H1 (cell line): ENCODE measurements around the gene ATG16L2. TPM values are rescaled to one million over a fixed set of nuclear protein-coding genes. Genes with fewer than 3 reads are reported as not detected.
A peak's percentile ranks its signal among the peaks of the same experiment; 100 is the strongest.

Experiments
- CTCF ChIA-PET: fragments of 300-600 bp; sonication (Branson Sonifier 250); formaldehyde crosslinking; loops from one replicate; lab custom pipeline; 2021; ENCODE audit not compliant: partially characterized antibody; lab: Charles Lee
- POLR2A ChIA-PET: fragments of 300-600 bp; sonication (Branson Sonifier 250); formaldehyde crosslinking; loops from one replicate; lab custom pipeline; 2021; ENCODE audit warnings: inconsistent platforms; ENCODE audit not compliant: partially characterized antibody; lab: Charles Lee
- DNase-seq, 2 experiments: peaks; one replicate each; pipeline versions ENCODE4 v3.0.0 to v3.0.0-alpha.2; 2010 to 2022; ENCODE audit warnings: low spot score in 2 of 2, low read depth in 1 of 2, mixed read lengths in 1 of 2
- FAIRE-seq: peaks from 2 replicates; lab custom pipeline; 2011; peaks lifted over from hg19 to GRCh38; lab: Jason Lieb, UNC
- H2AFZ ChIP-seq: 2 replicates; pipeline ENCODE4 v1.8.1; 2012; ENCODE audit warnings: low read length, inconsistent platforms
- H2AK5ac ChIP-seq: 2 replicates; pipeline ENCODE4 v1.6.1; 2013; ENCODE audit warnings: low read depth, low read length
- H2BK120ac ChIP-seq: replicated peaks from 2 replicates; pipeline ENCODE3; 2013; ENCODE audit warnings: low read depth, low read length, inconsistent platforms
- H2BK12ac ChIP-seq: 2 replicates; pipeline ENCODE4 v1.6.1; 2013; ENCODE audit warnings: low read depth, low read length
- H2BK15ac ChIP-seq: 2 replicates; pipeline ENCODE4 v1.6.1; 2013; ENCODE audit warnings: low read length
- H2BK20ac ChIP-seq: 2 replicates; pipeline ENCODE4 v1.6.1; 2013; ENCODE audit warnings: low read length
- H2BK5ac ChIP-seq: 2 replicates; pipeline ENCODE4 v1.6.1; 2013; ENCODE audit warnings: low read depth, low read length
- H3K14ac ChIP-seq: 2 replicates; pipeline ENCODE4 v1.6.1; 2013; ENCODE audit warnings: inconsistent platforms; ENCODE audit not compliant: insufficient read length
- H3K18ac ChIP-seq: 2 replicates; pipeline ENCODE4 v1.6.1; 2013; ENCODE audit warnings: low read length; ENCODE audit errors: extremely low read depth
- H3K23ac ChIP-seq: 2 replicates; pipeline ENCODE4 v1.6.1; 2013; ENCODE audit warnings: inconsistent platforms; ENCODE audit not compliant: insufficient read length
- H3K23me2 ChIP-seq: 2 replicates; pipeline ENCODE4 v1.6.1; 2013; ENCODE audit warnings: low read depth, low read length
- H3K27ac ChIP-seq: 2 replicates; pipeline ENCODE4 v1.6.1; 2011; ENCODE audit warnings: low read depth, low read length, inconsistent platforms
- H3K27me3 ChIP-seq, 4 experiments: replicated peaks in 1 of 4; 1 replicate in 1 of 4; 2 replicates in 3 of 4; pipeline versions ENCODE4 v1.6.1 to v1.8.1; 2011 to 2013; ENCODE audit warnings: low read length in 3 of 4, mild to moderate bottlenecking in 3 of 4, inconsistent platforms in 2 of 4, mixed read lengths in 2 of 4, moderate library complexity in 1 of 4; ENCODE audit not compliant: control insufficient read depth in 3 of 4, insufficient read depth in 3 of 4; ENCODE audit errors: extremely low read depth in 1 of 4
- H3K36me3 ChIP-seq, 4 experiments: 2 replicates each; pipeline versions ENCODE4 v1.6.1 to v1.8.1; 2011 to 2013; ENCODE audit warnings: mild to moderate bottlenecking in 4 of 4, low read length in 3 of 4, moderate library complexity in 2 of 4, control low read depth in 1 of 4, inconsistent platforms in 1 of 4; ENCODE audit not compliant: insufficient read depth in 4 of 4, control insufficient read depth in 2 of 4
- H3K4ac ChIP-seq: replicated peaks from 2 replicates; pipeline ENCODE3; 2013; ENCODE audit warnings: low read length, low read depth, mixed read lengths, inconsistent platforms; ENCODE audit not compliant: insufficient read length
- H3K4me1 ChIP-seq, 4 experiments: replicated peaks in 1 of 4; 1 replicate in 1 of 4; 2 replicates in 3 of 4; pipeline versions ENCODE4 v1.6.1 to v1.8.1; 2011 to 2013; ENCODE audit warnings: low read length in 3 of 4, inconsistent platforms in 2 of 4, mixed read lengths in 1 of 4; ENCODE audit not compliant: insufficient read depth in 4 of 4, control insufficient read depth in 3 of 4
- H3K4me2 ChIP-seq, 2 experiments: 2 replicates each; pipeline versions ENCODE4 v1.6.1 to v1.8.1; 2011 to 2013; ENCODE audit warnings: low read depth in 2 of 2, low read length in 2 of 2, control low read depth in 1 of 2, inconsistent platforms in 1 of 2, mild to moderate bottlenecking in 1 of 2; ENCODE audit not compliant: insufficient read depth in 1 of 2
- H3K4me3 ChIP-seq, 4 experiments: fragments of 200-600, 300-600 bp in 1 of 4; sonication (generic), shearing (Covaris generic), sonication (Bioruptor Twin) in 1 of 4; 2 replicates each; pipeline versions ENCODE4 v1.5.1 to v1.8.1; 2011 to 2016; ENCODE audit warnings: low read length in 4 of 4, low read depth in 3 of 4, control low read depth in 2 of 4, inconsistent platforms in 2 of 4, mild to moderate bottlenecking in 2 of 4, mixed read lengths in 1 of 4, moderate library complexity in 1 of 4; ENCODE audit not compliant: insufficient read depth in 2 of 4; ENCODE audit errors: extremely low read depth in 1 of 4
- H3K56ac ChIP-seq: replicated peaks from 2 replicates; pipeline ENCODE3; 2013; ENCODE audit warnings: low read depth, mild to moderate bottlenecking, mixed read lengths, low read length, inconsistent platforms; ENCODE audit not compliant: insufficient read length
- H3K79me1 ChIP-seq: 2 replicates; pipeline ENCODE4 v1.6.1; 2013; ENCODE audit warnings: low read depth, low read length, control low read depth
- H3K79me2 ChIP-seq, 2 experiments: 2 replicates each; pipeline versions ENCODE4 v1.6.1 to v1.8.1; 2012 to 2013; ENCODE audit warnings: low read length in 2 of 2, mild to moderate bottlenecking in 2 of 2, inconsistent platforms in 1 of 2; ENCODE audit not compliant: insufficient read depth in 2 of 2, control insufficient read depth in 1 of 2
- H3K9ac ChIP-seq, 4 experiments: replicated peaks in 1 of 4; 1 replicate in 1 of 4; 2 replicates in 3 of 4; pipeline versions ENCODE4 v1.6.1 to v1.8.1; 2011 to 2013; ENCODE audit warnings: low read depth in 3 of 4, low read length in 3 of 4, control low read depth in 2 of 4, mild to moderate bottlenecking in 2 of 4, moderate library complexity in 2 of 4, inconsistent platforms in 1 of 4; ENCODE audit errors: extremely low read depth in 1 of 4
- H3K9me3 ChIP-seq, 2 experiments: 2 replicates each; pipeline versions ENCODE4 v1.6.1 to v1.8.1; 2012 to 2013; ENCODE audit warnings: mild to moderate bottlenecking in 2 of 2, moderate library complexity in 2 of 2, control low read depth in 1 of 2, inconsistent platforms in 1 of 2, low read depth in 1 of 2, low read length in 1 of 2, mixed read lengths in 1 of 2; ENCODE audit not compliant: insufficient read depth in 2 of 2
- H4K20me1 ChIP-seq, 2 experiments: replicated peaks in 1 of 2; 2 replicates each; pipeline versions ENCODE3 to v1.8.1; 2011 to 2013; ENCODE audit warnings: inconsistent platforms in 2 of 2, low read length in 2 of 2, mild to moderate bottlenecking in 1 of 2; ENCODE audit not compliant: insufficient read depth in 2 of 2, control insufficient read depth in 1 of 2
- H4K5ac ChIP-seq: 2 replicates; pipeline ENCODE4 v1.6.1; 2013; ENCODE audit warnings: low read length, low read depth, mixed read lengths, inconsistent platforms; ENCODE audit not compliant: insufficient read length
- H4K8ac ChIP-seq: 2 replicates; pipeline ENCODE4 v1.8.0; 2013; ENCODE audit warnings: mild to moderate bottlenecking, moderate library complexity, low read length, inconsistent platforms; ENCODE audit not compliant: insufficient read depth; ENCODE audit errors: extremely low read depth
- H4K91ac ChIP-seq: replicated peaks from 2 replicates; pipeline ENCODE3; 2013; ENCODE audit warnings: low read length, mixed read lengths, inconsistent platforms; ENCODE audit not compliant: insufficient read length
- BCL11A ChIP-seq, 2 experiments: IDR thresholded peaks; one replicate each; pipeline ENCODE4 v1.6.1; 2011; ENCODE audit warnings: low read depth in 2 of 2, low read length in 2 of 2, mild to moderate bottlenecking in 2 of 2
- CREB1 ChIP-seq: IDR thresholded peaks from 2 replicates; pipeline ENCODE4 v1.6.1; 2012; ENCODE audit warnings: inconsistent platforms
- WGBS, 2 experiments: shearing (Covaris generic) in 1 of 2; methylation state at CpG; one replicate each; pipeline versions ENCODE4 v1.1.6 to v1.1.7; 2013 to 2015; ENCODE audit warnings: low lambda C conversion rate in 2 of 2, mixed read lengths in 2 of 2, inconsistent platforms in 1 of 2, low coverage in 1 of 2, missing lambda C conversion rate in 1 of 2; ENCODE audit not compliant: insufficient replicate concordance in 2 of 2, insufficient coverage in 1 of 2, insufficient read length in 1 of 2; ENCODE audit errors: extremely low coverage in 1 of 2, missing lambda C conversion rate in 1 of 2; 5-methylcytosine and 5-hydroxymethylcytosine counted together
- polyA plus RNA-seq, 7 experiments: library from polyadenylated mRNA; depleted of rRNA in 3 of 7; stranded (reverse) in 5 of 7; unstranded in 2 of 7; fragments of >200 nt in 5 of 7; fragments of 200-250 nt in 2 of 7; gene quantifications; 1 replicate in 5 of 7; 2 replicates in 1 of 7; 4 replicates in 1 of 7; pipeline versions ENCODE4 v1.2.1 to v1.2.3, GENCODE V29; 2011 to 2013; ENCODE audit warnings: missing spikeins in 2 of 7, mixed read lengths in 2 of 7
- total RNA-seq: library from RNA; stranded (reverse); fragmentation: NEBNext Ultra II Directional; extraction: Animal tissue kit (Norgen Biotek cat#: 25700); gene quantifications from 2 replicates; pipeline ENCODE4 v1.2.1, GENCODE V29; 2021

Gene ATG16L2
- total and polyA plus RNA-seq, 2 of the 8 experiments (the other 6 are each of a cell fraction or from before 2014, with no cell fraction given): 11.0 to 18.5 TPM

DNA sequence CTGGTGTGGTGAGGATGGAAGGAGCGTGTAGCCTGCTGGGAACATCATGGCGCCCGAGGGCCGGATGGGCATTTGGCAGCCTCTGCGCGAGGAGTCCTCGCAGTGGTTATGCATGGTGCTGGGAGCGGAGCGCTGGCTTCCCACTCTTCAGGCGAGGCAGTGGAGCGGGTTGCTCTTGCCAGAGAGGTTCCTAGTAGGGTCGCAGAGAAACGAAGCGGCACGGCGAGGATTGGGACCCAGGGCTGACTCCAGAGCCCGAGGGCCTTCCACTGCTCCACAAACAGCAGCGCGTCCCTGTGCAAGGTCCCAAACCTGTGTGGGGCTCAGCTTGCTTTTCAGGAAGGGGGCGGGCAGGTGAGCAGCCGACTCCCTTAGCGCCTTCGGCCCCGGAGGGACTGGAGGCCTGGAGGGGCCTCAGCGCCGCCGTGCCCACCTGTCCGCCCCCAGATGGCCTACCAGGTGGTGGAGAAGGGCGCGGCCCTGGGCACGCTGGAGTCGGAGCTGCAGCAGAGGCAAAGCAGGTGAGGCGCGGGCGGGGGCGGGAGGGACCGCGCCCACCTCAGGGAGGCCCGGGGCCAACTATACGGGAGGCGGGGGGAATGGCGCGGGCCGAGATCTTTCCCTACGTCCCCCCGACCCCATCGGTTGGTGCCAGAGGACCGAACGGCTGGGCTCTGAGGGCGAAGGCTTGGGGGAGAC lies 7.2 kb downstream of the ATG16L2 start:
- ChIA-PET CTCF (interaction anchor here (0.6 to 3.1 kb wide), 7 partner anchors 8 to 1672 kb away, joined by 3 to 10 read pairs (median 4); partner anchors contain the start of gene STARD10), POLR2A (interaction anchor here (0.8 to 4.3 kb wide), 6 partner anchors 8 to 50 kb away, joined by 3 to 13 read pairs (median 3); no protein-coding TSS in a partner anchor)
- Histone ChIP-seq H3K27ac (no peak overlapping the region), H3K4me1 (peaks cover 0 to 16% (median 11%) of the 10 kb centered on the region in 4 experiments; a peak in 5 of 7 replicates), H4K5ac (peak overlapping the region; percentile 46), H3K9ac (peak overlapping the region in 3 of 4 experiments; percentile 36 to 54 (median 41); a peak in 4 of 7 replicates), H3K23ac (no peak overlapping the region), H4K20me1 (peaks cover 0 to 2% of the 10 kb centered on the region in 2 experiments), H3K79me1 (no peaks in the 10 kb centered on the region), H3K56ac (peak overlapping the region; percentile 21), H3K4ac (no peak overlapping the region), H4K91ac (peak overlapping the region; percentile 3), H3K27me3 (peaks cover 0 to 18% (median 13%) of the 10 kb centered on the region in 4 experiments; a peak in 6 of 7 replicates), H3K36me3 (no peaks in the 10 kb centered on the region), H2AFZ (peak overlapping the region; percentile 97), H4K8ac (peak overlapping the region; percentile 38; the same call in 1 of the 2 replicates), H3K14ac (no peak overlapping the region), H2BK5ac (peak overlapping the region; percentile 35; the same call in 1 of the 2 replicates), H2AK5ac (peak overlapping the region; percentile 83; the same call in 1 of the 2 replicates), H3K4me2 (peak overlapping the region; percentile 76 to 99), H2BK120ac (no peak overlapping the region), H2BK15ac (peak overlapping the region; percentile 92; the same call in 1 of the 2 replicates), H3K23me2 (peaks cover 13% of the 10 kb centered on the region), H3K79me2 (no peaks in the 10 kb centered on the region), H3K18ac (peak overlapping the region; percentile 98), H3K4me3 (peak overlapping the region; percentile 50 to 73 (median 58)), H2BK20ac (no peak overlapping the region), H3K9me3 (no peaks in the 10 kb centered on the region), H2BK12ac (0 out of 2 replicates have a peak overlapping the region, but pooled peaks have one; percentile 19)
- FAIRE-seq (no peak), DNase-seq (peak in 1 of 2 experiments; percentile 61)
- 46% methylated on average over 34 of the region's 50 CpGs; no CpG with 5 or more reads in 1 of the 2 experiments for WGBS, 2 experiments
- TF ChIP-seq CREB1 (0 out of 2 replicates have a peak, but pooled peaks have one; percentile 20), BCL11A (IDR thresholded peaks at IDR 0.05; ENCODE audit: low read depth in 2 of 2, low read length in 2 of 2) (no peak)
